Thymus (tissue), 11 donors: Measurements from ENCODE around the gene WDR45B. TPM values are rescaled to one million over a fixed set of nuclear protein-coding genes. Genes with fewer than 3 reads are reported as not detected.

Source experiments
- DNase-seq, 9 donors: peaks; one replicate each; pipeline ENCODE4 v3.0.0-alpha.2; 2013; ENCODE audit warnings: low spot score in 9 of 9, low read depth in 6 of 9, missing footprints in 1 of 9
- H3K27ac ChIP-seq, 2 donors: one replicate each; pipeline ENCODE4 v1.5.1; 2013; ENCODE audit warnings: control low read depth in 1 of 2, low read depth in 1 of 2, low read length in 1 of 2, mild to moderate bottlenecking in 1 of 2, moderate library complexity in 1 of 2
- H3K27me3 ChIP-seq, 2 donors: one replicate each; pipeline ENCODE4 v1.5.1; 2013; ENCODE audit warnings: low read length in 1 of 2; ENCODE audit not compliant: control insufficient read depth in 2 of 2, insufficient read depth in 1 of 2
- H3K36me3 ChIP-seq, 2 donors: one replicate each; pipeline ENCODE4 v1.5.1; 2013; ENCODE audit warnings: low read length in 1 of 2, mild to moderate bottlenecking in 1 of 2, moderate library complexity in 1 of 2; ENCODE audit not compliant: control insufficient read depth in 2 of 2, insufficient read depth in 2 of 2
- H3K4me1 ChIP-seq, 2 donors: one replicate each; pipeline ENCODE4 v1.5.1; 2013; ENCODE audit warnings: low read length in 2 of 2; ENCODE audit not compliant: control insufficient read depth in 2 of 2, insufficient read depth in 2 of 2
- H3K4me3 ChIP-seq, 2 donors: one replicate each; pipeline ENCODE4 v1.5.1; 2013; ENCODE audit warnings: low read length in 2 of 2, control low read depth in 1 of 2, mild to moderate bottlenecking in 1 of 2
- H3K9me3 ChIP-seq, 2 donors: one replicate each; pipeline ENCODE4 v1.5.1; 2013; ENCODE audit warnings: low read length in 1 of 2, mild to moderate bottlenecking in 1 of 2; ENCODE audit not compliant: control insufficient read depth in 2 of 2, insufficient read depth in 1 of 2
- WGBS: extraction: QIAGEN DNeasy Blood & Tissue Kit; methylation state at CpG from one replicate; pipeline ENCODE4 v1.1.7; 2013; 5-methylcytosine and 5-hydroxymethylcytosine counted together
- polyA plus RNA-seq: library from polyadenylated mRNA; stranded (reverse); fragments of 200-250 nt; gene quantifications from one replicate; pipeline ENCODE4 v1.2.3, GENCODE V29; 2013
- total RNA-seq: library from RNA; stranded (reverse); fragments of 120-200 nt; gene quantifications from one replicate; pipeline ENCODE4 v1.2.4, GENCODE V29; 2013
- donor health status: healthy.

Gene WDR45B
- total and polyA plus RNA-seq, 2 donors = 33.0 to 67.0 TPM

DNA sequence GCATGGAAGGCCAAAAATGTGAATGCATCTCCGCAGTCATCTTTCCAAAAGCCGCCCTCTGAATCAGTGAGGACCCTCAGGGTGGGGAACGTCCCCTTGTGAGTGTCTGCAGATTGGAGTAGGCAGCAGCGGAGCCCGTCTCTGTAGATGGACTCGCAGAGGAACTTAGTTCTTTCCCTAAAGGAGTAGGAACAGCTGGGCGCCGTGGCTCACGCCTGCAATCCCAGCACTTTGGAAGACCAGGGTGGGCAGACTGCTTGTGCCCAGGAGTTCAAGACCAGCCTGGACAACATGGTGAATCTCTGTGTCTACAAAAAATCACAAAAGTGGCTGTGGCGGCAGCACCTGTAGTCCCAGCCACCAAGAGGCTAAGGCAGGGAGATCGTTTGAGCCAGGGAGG, 53.7 kb downstream of the WDR45B start:
- Histone ChIP-seq H3K27me3 (no peaks in the 10 kb centered on the region), H3K9me3 (peaks cover 0 to 13% of the 10 kb centered on the region in 2 donors), H3K36me3 (peaks cover 36 to 44% of the 10 kb centered on the region in 2 donors), H3K27ac (no peak overlapping the region), H3K4me3 (no peak overlapping the region), H3K4me1 (peaks cover 13 to 35% of the 10 kb centered on the region in 2 donors)
- DNase-seq = no peak
- 98% methylated on average over 11 of the region's 11 CpGs for WGBS

DNA sequence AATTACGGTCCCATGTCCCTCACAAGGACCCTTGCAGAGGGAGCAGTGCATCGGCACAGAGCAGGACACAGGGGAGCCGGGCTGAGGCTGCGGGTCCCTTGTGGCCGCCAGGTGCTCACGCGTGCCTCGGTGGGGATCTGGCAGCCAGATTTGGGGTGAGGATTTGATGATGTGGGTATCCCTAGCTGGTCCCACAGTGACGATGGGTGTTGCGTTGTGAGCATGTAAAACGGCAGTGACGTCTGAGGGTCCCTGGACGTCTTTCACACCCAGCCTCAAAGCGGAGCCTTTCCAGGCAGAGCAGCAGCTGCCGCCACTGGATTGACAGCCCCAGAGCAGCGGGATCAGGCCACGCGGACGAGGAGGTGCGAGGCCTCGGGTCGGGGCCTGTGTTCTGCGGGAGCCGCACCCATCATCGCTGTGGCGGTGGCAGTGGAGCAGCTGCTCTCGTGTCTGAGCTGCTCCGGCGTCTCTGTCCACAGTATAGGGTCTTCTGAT, 54.6 kb downstream of the WDR45B start:
- H3K27ac ChIP-seq = peak overlapping the region; percentile 75 to 90
- peaks cover 31 to 37% of the 10 kb centered on the region in 2 donors for H3K36me3 ChIP-seq
- H3K9me3 ChIP-seq = peaks cover 0 to 13% of the 10 kb centered on the region in 2 donors
- H3K4me3 ChIP-seq = peak overlapping the region; percentile 39 to 47
- WGBS = 80% methylated on average over 29 of the region's 29 CpGs
- peaks cover 13 to 35% of the 10 kb centered on the region in 2 donors for H3K4me1 ChIP-seq
- H3K27me3 ChIP-seq = no peaks in the 10 kb centered on the region
- DNase-seq = no peak

DNA sequence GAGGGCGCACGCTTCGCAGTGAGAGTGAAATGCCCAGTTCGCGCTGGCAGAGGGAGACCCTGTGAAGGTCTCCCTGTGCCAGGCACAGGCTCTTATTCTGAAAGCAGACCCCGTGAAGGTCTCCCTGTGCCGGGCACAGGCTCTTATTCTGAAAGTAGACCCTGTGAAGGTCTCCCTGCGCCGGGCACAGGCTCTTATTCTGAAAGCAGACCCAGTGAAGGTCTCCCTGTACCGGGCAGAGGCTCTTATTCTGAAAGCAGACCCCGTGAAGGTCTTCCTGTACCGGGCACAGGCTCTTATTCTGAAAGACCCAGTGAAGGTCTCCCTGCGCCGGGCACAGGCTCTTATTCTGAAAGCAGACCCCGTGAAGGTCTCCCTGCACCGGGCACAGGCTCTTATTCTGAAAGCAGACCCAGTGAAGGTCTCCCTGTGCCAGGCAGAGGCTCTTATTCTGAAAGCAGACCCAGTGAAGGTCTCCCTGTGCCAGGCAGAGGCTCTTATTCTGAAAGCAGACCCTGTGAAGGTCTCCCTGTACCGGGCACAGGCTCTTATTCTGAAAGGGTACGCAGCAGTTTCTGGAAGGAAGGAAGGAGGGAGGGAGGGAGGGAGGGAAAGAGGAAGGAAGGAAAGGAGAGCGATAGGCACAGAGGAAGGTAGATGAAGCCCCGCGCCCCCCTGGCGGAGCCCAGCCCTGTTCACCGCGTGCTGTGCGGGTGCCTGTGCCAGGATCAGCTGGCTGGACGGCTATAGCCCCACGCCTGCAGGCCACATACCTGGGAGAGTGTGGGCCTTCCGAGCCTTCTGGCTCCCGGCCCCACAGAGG, 55.3 kb downstream of the WDR45B start:
- peak in 8 of 9 donors; percentile 53 to 90 (median 75) for DNase-seq
- Histone ChIP-seq H3K27ac (peak overlapping the region; percentile 75 to 90), H3K9me3 (peaks cover 0 to 13% of the 10 kb centered on the region in 2 donors), H3K4me1 (peaks cover 13 to 35% of the 10 kb centered on the region in 2 donors), H3K36me3 (peaks cover 31 to 38% of the 10 kb centered on the region in 2 donors), H3K27me3 (no peaks in the 10 kb centered on the region), H3K4me3 (peak overlapping the region; percentile 39 to 47)
- WGBS = 19% methylated on average over 29 of the region's 29 CpGs

DNA sequence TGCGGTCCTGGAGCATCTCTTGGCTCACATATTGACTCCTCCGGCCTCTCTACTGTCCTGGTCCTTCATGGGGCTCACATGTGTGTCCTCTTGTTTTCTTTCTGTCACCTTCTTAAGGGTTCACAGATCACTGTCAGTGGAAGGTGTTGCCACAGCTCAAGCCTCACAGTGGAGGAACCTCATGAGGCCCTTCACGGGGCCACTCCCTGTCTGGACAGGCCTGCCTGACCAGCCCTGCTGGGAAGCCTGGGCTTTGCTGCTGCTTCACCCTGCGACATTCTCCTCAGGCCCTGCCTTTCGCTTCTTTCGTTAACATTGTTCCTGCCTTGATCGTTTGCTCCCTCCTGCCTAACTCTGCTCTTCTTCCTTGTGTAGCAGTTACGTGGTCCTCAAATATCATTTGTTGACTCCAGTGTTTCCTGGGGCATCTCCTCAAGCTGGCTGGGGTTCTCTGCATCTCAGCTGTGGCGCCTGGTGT, 55.9 kb downstream of the WDR45B start:
- Histone ChIP-seq H3K4me1 (peaks cover 13 to 35% of the 10 kb centered on the region in 2 donors), H3K36me3 (peaks cover 33 to 42% of the 10 kb centered on the region in 2 donors), H3K27ac (peak overlapping the region; percentile 75 to 90), H3K4me3 (no peak overlapping the region), H3K9me3 (peaks cover 0 to 13% of the 10 kb centered on the region in 2 donors), H3K27me3 (no peaks in the 10 kb centered on the region)
- WGBS = 79% methylated on average over 9 of the region's 9 CpGs
- DNase-seq = no peak

DNA sequence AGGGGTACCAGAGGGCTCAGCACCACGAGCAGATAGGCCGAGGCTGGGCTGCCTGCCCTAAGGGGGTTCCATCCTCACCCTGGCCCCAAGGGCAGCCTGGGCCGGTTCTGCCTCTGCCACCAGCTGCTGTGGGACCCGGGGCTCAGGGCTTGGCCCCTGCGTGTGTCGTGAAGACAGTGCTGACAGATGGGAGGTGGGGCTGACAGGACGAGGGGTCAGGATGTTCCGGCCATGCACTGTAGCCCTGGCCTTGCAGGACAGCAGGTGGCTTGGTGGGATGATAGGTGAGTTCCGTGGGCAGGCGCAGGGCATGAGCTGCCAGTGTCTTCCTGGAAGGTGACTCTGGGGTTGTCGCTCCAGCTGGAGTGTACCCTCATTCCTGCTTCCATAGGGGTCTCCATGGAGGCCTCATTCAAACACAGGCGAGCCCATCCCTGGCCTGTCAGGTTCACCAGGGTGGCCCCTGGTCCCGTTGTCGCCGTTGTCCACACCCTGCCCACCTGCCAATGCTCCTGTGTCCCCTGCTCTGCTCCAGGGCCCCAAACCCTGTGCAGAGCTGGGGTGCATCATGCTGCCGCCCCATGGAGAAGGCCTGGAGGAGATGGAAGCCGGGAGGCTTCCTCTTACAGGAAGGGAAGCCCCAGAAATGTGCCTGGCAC, 57.2 kb downstream of the WDR45B start:
- Histone ChIP-seq H3K9me3 (peaks cover 0 to 13% of the 10 kb centered on the region in 2 donors), H3K4me3 (no peak overlapping the region), H3K4me1 (peaks cover 13 to 37% of the 10 kb centered on the region in 2 donors), H3K27me3 (no peaks in the 10 kb centered on the region), H3K36me3 (peaks cover 35 to 38% of the 10 kb centered on the region in 2 donors), H3K27ac (peak overlapping the region; percentile 67 to 90)
- no peak for DNase-seq
- WGBS = 77% methylated on average over 17 of the region's 17 CpGs

DNA sequence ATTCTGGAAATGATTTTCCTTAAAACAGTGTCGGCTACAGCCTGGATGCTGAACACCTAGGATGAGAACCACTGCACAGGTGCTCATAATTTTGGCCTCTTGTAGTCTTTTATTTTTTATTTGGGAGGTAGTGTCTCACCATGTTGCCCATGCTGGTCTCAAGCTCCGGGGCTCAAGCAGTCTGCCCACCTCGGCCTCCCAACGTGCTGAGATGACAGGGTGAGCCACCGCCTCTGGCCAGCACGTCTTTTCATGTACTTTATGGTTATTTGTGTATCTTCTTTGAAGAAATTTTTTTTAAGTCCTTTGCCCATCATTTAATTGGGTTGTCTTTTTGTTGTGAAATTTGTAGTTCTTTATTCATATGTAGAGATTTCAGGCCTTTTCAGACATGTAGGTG, 58.0 kb downstream of the WDR45B start:
- Histone ChIP-seq H3K4me3 (no peak overlapping the region), H3K4me1 (peaks cover 16 to 44% of the 10 kb centered on the region in 2 donors), H3K9me3 (peaks cover 0 to 13% of the 10 kb centered on the region in 2 donors), H3K27me3 (no peaks in the 10 kb centered on the region), H3K27ac (no peak overlapping the region), H3K36me3 (peaks cover 35 to 36% of the 10 kb centered on the region in 2 donors)
- DNase-seq = no peak
- 96% methylated on average over 6 of the region's 6 CpGs for WGBS

DNA sequence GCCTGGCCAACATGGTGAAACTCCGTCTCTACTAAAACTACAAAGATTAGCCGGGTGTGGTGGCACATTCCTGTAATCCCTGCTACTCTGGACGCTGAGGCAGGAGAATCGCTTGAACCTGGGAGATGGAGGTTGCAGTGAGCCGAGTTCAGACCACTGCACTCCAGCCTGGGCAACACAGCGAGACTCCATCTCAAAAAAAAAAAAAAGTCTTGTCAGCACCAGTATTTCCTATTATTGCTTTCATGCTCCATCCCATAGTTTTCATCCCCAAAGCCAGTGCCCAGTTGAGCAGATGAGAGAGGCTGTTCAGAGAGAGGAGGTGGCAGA, 58.4 kb downstream of the WDR45B start:
- Histone ChIP-seq H3K4me1 (peaks cover 16 to 48% of the 10 kb centered on the region in 2 donors), H3K27ac (no peak overlapping the region)

DNA sequence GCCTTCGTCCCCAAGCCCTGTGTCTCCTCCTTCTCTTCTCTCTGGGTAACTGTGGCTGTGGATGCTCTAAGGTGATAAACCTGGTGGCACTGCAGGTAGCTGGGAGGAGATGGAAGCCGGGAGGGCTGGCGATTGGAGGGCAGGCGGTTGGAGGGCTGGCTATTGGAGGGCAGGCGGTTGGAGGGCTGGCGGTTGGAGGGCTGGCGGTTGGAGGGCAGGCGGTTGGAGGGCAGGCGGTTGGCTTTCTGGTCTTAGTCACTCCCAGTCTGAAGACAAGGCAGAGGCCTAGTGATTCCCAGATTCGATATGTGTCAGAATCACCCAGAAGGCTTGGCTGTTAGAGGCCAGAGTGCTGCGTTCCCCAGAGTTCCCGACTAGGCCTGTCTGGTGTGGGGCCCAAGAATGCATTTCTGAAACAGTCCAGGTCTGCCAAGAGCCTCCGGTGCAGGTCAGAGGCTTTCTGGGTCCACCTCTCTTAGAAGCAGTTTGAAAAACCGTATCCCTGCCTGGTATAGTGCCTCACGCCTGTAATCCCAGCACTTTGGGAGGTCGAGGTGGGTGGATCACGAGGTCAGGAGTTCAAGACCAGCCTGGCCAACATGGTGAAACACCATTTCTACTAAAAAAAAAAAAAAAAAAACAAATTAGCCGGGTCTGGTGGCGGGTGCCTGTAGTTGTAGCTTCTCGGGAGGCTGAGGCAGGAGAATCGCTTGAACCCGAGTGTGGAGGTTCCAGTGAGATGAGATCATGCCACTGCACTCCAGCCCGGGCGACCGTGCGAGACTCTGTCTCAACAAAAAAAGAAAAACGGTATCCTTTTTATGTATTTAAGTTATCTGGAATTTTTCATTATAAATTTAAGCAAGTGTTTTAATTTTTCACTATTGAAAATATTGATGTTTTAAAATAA, 59.7 kb downstream of the WDR45B start:
- DNase-seq = no peak
- Histone ChIP-seq H3K27ac (no peak overlapping the region), H3K4me1 (peaks cover 14 to 55% of the 10 kb centered on the region in 2 donors), H3K9me3 (peaks cover 0 to 11% of the 10 kb centered on the region in 2 donors), H3K27me3 (no peaks in the 10 kb centered on the region), H3K4me3 (no peak overlapping the region), H3K36me3 (peaks cover 35 to 36% of the 10 kb centered on the region in 2 donors)
- WGBS = 98% methylated on average over 27 of the region's 27 CpGs

More for the DNA sequence above, 58.4 kb downstream of the WDR45B start:
- no peak for DNase-seq
- Histone ChIP-seq H3K36me3 (peaks cover 34 to 35% of the 10 kb centered on the region in 2 donors), H3K9me3 (peaks cover 0 to 13% of the 10 kb centered on the region in 2 donors), H3K4me3 (no peak overlapping the region), H3K27me3 (no peaks in the 10 kb centered on the region)
- 94% methylated on average over 6 of the region's 6 CpGs for WGBS
